ENCODE results near the gene HMCN1.

HMCN1 gene

DNA sequence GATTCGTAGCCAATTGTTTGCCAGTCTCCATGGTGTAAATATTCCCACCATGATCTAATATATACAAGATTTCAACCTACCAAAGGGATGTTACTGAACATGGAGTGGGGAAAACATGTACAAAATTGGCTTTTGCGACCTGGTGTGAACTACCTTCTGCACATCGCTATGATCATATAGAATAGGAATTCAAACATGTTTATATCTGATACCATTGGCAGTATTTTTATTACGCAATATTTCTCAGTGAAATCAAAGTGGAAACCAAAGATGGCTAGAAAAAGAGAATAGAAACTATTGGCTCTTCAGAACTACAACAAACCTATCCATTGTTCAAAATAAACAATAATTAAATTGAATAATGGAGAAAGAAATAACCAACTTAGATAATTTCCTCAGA lies 355.7 kb downstream of the HMCN1 start:
- Histone ChIP-seq H3K9me3 (ENCODE audit: control insufficient read depth, low read length) (no peaks in the 10 kb centered on the region), H3K9ac (ENCODE audit: low read length) (no peak overlapping the region), H3K4me1 (ENCODE audit: control insufficient read depth, insufficient read depth, low read length) (no peaks in the 10 kb centered on the region), H3K4me3 (ENCODE audit: low read length) (no peak overlapping the region), H3K27me3 (ENCODE audit: control insufficient read depth, insufficient read depth, low read length) (no peaks in the 10 kb centered on the region), H3K36me3 (ENCODE audit: control insufficient read depth, insufficient read depth, low read length) (no peaks in the 10 kb centered on the region)

DNA sequence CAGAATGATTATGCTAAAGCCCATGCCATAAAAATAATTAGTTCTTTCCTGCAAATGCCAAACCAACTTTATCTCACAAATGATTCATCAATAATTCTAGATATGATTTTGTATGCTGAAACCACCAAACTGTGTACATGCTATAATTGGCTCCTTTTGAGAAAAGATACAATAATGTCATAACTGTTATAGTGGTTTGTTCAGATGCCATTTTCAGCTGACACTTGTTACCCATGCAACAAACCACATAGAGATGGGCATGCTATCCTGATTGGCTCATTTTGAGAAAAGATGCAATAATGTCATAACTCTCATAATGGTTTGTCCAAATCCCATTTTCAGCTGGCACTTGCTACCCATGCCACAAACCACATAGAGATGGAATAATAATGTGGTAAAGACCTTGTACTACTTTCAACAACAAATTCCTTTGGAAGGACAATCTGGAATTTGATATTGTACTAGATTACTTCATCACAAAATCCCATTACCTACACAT lies 357.1 kb downstream of the HMCN1 start:
- no peaks in the 10 kb centered on the region for H3K4me1 ChIP-seq (ENCODE audit: control insufficient read depth, insufficient read depth, low read length)
- H3K9me3 ChIP-seq (ENCODE audit: control insufficient read depth, low read length): no peaks in the 10 kb centered on the region
- H3K4me3 ChIP-seq (ENCODE audit: low read length): no peak overlapping the region
- H3K9ac ChIP-seq (ENCODE audit: low read length): no peak overlapping the region
- H3K27me3 ChIP-seq (ENCODE audit: control insufficient read depth, insufficient read depth, low read length): no peaks in the 10 kb centered on the region
- H3K36me3 ChIP-seq (ENCODE audit: control insufficient read depth, insufficient read depth, low read length): no peaks in the 10 kb centered on the region

DNA sequence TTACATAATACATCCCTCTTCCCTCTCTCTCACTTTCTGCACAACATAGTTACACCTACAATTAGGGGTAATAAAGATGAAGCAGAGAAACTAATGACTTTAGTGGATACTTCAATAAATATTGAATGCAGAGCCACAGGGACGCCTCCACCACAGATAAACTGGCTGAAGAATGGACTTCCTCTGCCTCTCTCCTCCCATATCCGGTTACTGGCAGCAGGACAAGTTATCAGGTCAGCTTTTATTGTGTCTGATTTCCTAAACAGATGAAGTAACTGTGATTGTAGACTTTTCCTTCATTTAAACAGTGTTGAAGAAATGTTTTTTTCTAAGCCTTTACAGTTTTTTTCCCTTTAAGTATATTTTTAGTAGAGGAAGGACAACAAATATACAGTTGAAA lies 359.2 kb downstream of the HMCN1 start:
- no peak overlapping the region for H3K9ac ChIP-seq (ENCODE audit: low read length)
- no peaks in the 10 kb centered on the region for H3K4me1 ChIP-seq (ENCODE audit: control insufficient read depth, insufficient read depth, low read length)
- no peak overlapping the region for H3K4me3 ChIP-seq (ENCODE audit: low read length)
- H3K27me3 ChIP-seq (ENCODE audit: control insufficient read depth, insufficient read depth, low read length): no peaks in the 10 kb centered on the region
- no peaks in the 10 kb centered on the region for H3K9me3 ChIP-seq (ENCODE audit: control insufficient read depth, low read length)
- H3K36me3 ChIP-seq (ENCODE audit: control insufficient read depth, insufficient read depth, low read length): no peaks in the 10 kb centered on the region

DNA sequence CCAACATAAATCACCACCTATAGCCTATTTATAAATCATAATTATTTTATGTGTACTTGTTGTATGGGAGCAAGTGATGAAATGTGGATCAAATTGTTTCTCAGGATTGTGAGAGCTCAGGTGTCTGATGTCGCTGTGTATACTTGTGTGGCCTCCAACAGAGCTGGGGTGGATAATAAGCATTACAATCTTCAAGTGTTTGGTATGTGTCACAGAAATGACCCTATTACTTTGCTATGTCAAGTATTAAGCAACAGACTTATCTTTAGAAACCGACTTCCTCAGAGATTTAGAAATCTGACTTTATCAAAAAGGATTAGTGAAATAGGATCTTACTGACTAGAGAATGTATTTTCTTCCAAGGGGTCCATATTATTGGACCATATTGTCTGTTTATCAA lies 360.0 kb downstream of the HMCN1 start:
- no peak overlapping the region for H3K4me3 ChIP-seq (ENCODE audit: low read length)
- no peak overlapping the region for H3K9ac ChIP-seq (ENCODE audit: low read length)
- no peaks in the 10 kb centered on the region for H3K9me3 ChIP-seq (ENCODE audit: control insufficient read depth, low read length)
- H3K4me1 ChIP-seq (ENCODE audit: control insufficient read depth, insufficient read depth, low read length): no peaks in the 10 kb centered on the region
- H3K36me3 ChIP-seq (ENCODE audit: control insufficient read depth, insufficient read depth, low read length): no peaks in the 10 kb centered on the region
- H3K27me3 ChIP-seq (ENCODE audit: control insufficient read depth, insufficient read depth, low read length): no peaks in the 10 kb centered on the region

DNA sequence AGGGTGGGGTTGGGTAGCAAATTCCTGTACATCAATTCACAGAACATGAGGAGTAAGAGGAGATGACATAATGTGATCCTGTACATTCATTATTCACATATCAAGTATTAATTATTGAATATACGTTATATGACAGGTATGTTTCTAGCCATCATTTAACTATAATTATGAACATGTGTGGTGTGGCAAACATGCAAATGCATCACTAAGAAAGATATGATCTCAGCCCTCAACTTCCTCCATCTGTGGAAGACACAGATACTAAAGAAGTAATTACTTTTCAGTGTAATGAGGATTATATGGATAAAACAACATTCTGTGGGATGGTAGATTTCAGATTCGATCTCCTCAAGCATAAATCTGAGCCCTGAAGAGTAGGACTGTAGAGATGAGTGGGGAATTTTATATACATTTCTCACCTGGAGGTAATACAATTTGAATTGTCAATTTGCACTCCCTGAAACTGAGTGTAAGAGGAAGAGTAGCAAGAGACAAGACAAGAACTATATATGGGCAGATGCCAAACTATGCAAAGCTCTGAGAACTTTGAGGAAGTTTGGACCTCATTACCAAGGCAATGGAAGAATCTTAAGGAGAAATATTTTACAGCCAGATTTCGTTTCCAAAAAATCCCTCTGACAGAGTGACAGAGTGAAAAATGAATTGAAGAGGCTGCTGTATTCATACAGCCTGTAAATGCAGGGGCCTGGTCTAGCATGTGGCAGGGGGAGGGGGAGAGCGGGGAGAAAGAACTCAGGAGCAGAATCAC lies 365.3 kb downstream of the HMCN1 start:
- Histone ChIP-seq H3K9ac (ENCODE audit: low read length) (no peak overlapping the region), H3K36me3 (ENCODE audit: control insufficient read depth, insufficient read depth, low read length) (no peaks in the 10 kb centered on the region), H3K27me3 (ENCODE audit: control insufficient read depth, insufficient read depth, low read length) (no peaks in the 10 kb centered on the region), H3K4me1 (ENCODE audit: control insufficient read depth, insufficient read depth, low read length) (no peaks in the 10 kb centered on the region), H3K9me3 (ENCODE audit: control insufficient read depth, low read length) (no peaks in the 10 kb centered on the region), H3K4me3 (ENCODE audit: low read length) (no peak overlapping the region)

DNA sequence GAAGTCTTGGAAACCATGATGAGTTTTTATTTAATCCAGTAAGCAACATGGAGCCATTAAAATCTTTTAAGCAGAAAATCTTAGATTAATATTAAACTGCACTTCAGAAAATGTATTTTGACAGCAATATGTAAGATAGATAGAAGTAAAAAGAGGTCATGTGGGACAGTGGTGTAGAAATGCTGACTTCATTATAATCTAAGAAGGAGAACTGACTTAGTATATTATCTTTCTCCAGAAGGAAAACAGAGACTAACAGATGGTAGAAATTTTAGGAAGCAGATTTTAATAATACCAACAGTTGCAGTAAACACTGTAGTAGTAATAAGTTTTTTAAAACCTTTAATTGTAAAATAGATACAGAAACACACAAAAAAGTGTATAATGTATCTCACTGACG lies 367.9 kb downstream of the HMCN1 start:
- Histone ChIP-seq H3K4me1 (ENCODE audit: control insufficient read depth, insufficient read depth, low read length) (no peaks in the 10 kb centered on the region), H3K27me3 (ENCODE audit: control insufficient read depth, insufficient read depth, low read length) (no peaks in the 10 kb centered on the region), H3K36me3 (ENCODE audit: control insufficient read depth, insufficient read depth, low read length) (no peaks in the 10 kb centered on the region), H3K9ac (ENCODE audit: low read length) (no peak overlapping the region), H3K4me3 (ENCODE audit: low read length) (no peak overlapping the region), H3K9me3 (ENCODE audit: control insufficient read depth, low read length) (no peaks in the 10 kb centered on the region)

DNA sequence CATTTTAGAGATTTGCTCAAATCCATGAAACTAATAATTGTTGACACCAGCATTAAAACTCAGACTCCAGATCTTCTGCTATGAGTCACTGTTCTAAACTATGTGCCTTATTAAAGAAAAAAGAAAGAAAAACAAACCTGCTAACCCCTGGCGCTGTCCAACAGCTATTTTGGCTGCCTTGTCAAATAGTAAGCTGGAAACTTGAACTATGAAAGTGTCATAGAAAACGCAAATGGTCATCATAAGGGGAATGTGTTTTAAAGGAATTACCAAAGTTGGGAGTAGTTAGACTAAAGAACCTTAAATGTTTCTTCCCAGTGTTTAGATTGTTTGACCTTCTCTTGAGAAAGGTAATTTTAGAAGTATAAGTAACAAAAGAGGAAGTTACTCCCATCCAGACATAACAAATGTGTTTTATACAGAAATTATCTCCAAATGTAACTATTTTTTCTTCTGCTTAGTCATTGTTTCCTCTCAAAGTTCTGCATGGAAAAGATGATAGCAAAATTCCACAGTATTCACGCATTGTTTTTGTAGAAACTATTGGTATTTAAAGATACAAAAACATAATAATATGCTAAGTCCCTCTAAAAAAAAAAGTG lies 368.5 kb downstream of the HMCN1 start:
- no peaks in the 10 kb centered on the region for H3K36me3 ChIP-seq (ENCODE audit: control insufficient read depth, insufficient read depth, low read length)
- no peaks in the 10 kb centered on the region for H3K27me3 ChIP-seq (ENCODE audit: control insufficient read depth, insufficient read depth, low read length)
- no peaks in the 10 kb centered on the region for H3K9me3 ChIP-seq (ENCODE audit: control insufficient read depth, low read length)
- no peaks in the 10 kb centered on the region for H3K4me1 ChIP-seq (ENCODE audit: control insufficient read depth, insufficient read depth, low read length)
- H3K4me3 ChIP-seq (ENCODE audit: low read length): no peak overlapping the region
- no peak overlapping the region for H3K9ac ChIP-seq (ENCODE audit: low read length)

DNA sequence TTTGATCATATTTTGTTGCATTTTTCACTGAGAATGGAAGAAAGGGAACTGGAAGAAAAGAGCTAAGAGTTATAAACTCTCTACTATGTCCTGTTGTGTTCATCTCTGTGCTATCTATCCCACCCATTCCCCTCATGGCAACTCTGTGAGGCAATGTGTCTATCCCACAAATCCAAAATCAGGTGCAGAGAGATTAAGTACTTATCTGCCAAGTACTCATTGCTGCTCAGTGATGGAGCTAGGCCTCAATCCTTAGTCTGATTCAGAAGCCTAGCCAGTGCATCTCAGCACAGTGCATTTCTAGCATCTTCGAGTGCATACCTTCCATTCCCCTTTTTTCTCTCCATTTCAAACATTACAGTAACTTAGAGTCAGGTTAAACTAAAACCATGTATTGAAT lies 370.3 kb downstream of the HMCN1 start:
- Histone ChIP-seq H3K9me3 (ENCODE audit: control insufficient read depth, low read length) (no peaks in the 10 kb centered on the region), H3K9ac (ENCODE audit: low read length) (no peak overlapping the region), H3K27me3 (ENCODE audit: control insufficient read depth, insufficient read depth, low read length) (no peaks in the 10 kb centered on the region), H3K4me1 (ENCODE audit: control insufficient read depth, insufficient read depth, low read length) (no peaks in the 10 kb centered on the region), H3K36me3 (ENCODE audit: control insufficient read depth, insufficient read depth, low read length) (no peaks in the 10 kb centered on the region), H3K4me3 (ENCODE audit: low read length) (no peak overlapping the region)

DNA sequence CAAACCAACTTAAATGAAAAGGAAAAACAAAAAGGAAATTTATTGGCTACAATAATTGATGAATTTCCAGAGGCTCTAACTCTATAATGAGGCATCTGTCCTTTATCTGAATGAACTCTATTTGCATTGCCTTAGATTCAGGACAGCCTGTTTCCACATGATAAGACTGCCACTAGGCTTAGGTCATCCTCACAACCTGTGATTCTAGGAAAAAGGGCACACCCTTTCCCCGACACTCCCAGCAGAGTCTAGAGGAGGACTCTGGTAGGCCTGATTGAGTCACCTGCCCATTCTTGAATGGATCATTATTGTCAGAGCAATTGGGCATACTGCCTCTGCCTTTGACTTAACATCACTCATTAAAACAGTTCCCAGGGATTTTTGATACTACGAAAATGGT lies 378.1 kb downstream of the HMCN1 start:
- H3K27me3 ChIP-seq (ENCODE audit: control insufficient read depth, insufficient read depth, low read length): no peaks in the 10 kb centered on the region
- H3K36me3 ChIP-seq (ENCODE audit: control insufficient read depth, insufficient read depth, low read length): no peaks in the 10 kb centered on the region
- no peaks in the 10 kb centered on the region for H3K4me1 ChIP-seq (ENCODE audit: control insufficient read depth, insufficient read depth, low read length)
- H3K9ac ChIP-seq (ENCODE audit: low read length): no peak overlapping the region
- no peaks in the 10 kb centered on the region for H3K9me3 ChIP-seq (ENCODE audit: control insufficient read depth, low read length)
- no peak overlapping the region for H3K4me3 ChIP-seq (ENCODE audit: low read length)

DNA sequence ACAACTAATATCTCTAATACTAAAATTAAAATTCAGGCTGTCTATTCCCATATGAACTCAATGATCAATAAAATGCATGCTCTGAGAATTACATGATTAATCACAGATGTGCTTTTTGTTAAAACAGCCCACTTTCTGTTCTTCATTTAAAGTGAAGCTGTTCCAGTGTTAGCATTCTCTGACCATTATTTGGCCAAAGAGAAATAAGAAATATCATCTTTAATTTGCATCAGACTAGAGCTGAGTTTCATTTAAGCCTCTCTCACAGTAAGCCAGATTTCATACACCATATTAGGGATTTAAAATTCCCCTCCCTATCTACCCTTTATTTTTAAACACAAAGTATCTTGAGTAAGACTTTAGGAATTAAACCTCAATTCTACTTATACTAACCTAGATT lies 379.3 kb downstream of the HMCN1 start:
- Histone ChIP-seq H3K27me3 (ENCODE audit: control insufficient read depth, insufficient read depth, low read length) (no peaks in the 10 kb centered on the region), H3K9ac (ENCODE audit: low read length) (no peak overlapping the region), H3K4me1 (ENCODE audit: control insufficient read depth, insufficient read depth, low read length) (no peaks in the 10 kb centered on the region), H3K36me3 (ENCODE audit: control insufficient read depth, insufficient read depth, low read length) (no peaks in the 10 kb centered on the region), H3K9me3 (ENCODE audit: control insufficient read depth, low read length) (no peaks in the 10 kb centered on the region), H3K4me3 (ENCODE audit: low read length) (no peak overlapping the region)

DNA sequence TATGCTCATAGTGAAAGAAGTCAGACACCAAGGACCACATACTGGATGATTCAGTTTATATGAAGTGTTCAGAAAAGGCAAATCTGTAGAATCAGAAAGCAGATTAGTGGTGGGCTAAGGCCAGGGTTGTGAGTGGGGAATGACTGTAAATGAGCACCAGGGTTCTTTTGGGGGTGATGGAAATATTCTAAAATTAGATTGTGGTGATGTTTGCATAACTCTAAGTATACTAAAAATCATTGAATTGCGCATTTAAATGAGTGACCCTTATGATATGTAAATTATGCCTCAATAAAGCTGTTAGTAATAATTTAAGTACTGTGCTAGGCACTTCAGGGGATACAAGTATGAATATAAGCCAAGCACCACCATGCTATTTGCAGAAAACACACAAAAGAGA lies 384.5 kb downstream of the HMCN1 start:
- Histone ChIP-seq H3K27me3 (ENCODE audit: control insufficient read depth, insufficient read depth, low read length) (no peaks in the 10 kb centered on the region), H3K4me3 (ENCODE audit: low read length) (no peak overlapping the region), H3K9me3 (ENCODE audit: control insufficient read depth, low read length) (no peaks in the 10 kb centered on the region), H3K36me3 (ENCODE audit: control insufficient read depth, insufficient read depth, low read length) (no peaks in the 10 kb centered on the region), H3K9ac (ENCODE audit: low read length) (no peak overlapping the region), H3K4me1 (ENCODE audit: control insufficient read depth, insufficient read depth, low read length) (no peaks in the 10 kb centered on the region)

DNA sequence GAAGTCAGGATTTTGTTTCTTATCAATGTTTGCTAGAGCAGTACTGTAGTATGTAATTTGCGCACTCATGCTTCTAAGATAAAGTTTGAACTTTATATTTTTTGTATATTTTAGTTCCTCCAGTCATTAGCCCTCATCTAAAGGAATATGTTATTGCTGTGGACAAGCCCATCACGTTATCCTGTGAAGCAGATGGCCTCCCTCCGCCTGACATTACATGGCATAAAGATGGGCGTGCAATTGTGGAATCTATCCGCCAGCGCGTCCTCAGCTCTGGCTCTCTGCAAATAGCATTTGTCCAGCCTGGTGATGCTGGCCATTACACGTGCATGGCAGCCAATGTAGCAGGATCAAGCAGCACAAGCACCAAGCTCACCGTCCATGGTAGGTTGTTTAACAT lies 388.6 kb downstream of the HMCN1 start:
- Histone ChIP-seq H3K27me3 (ENCODE audit: control insufficient read depth, insufficient read depth, low read length) (no peaks in the 10 kb centered on the region), H3K4me3 (ENCODE audit: low read length) (no peak overlapping the region), H3K9me3 (ENCODE audit: control insufficient read depth, low read length) (no peaks in the 10 kb centered on the region), H3K36me3 (ENCODE audit: control insufficient read depth, insufficient read depth, low read length) (no peaks in the 10 kb centered on the region), H3K9ac (ENCODE audit: low read length) (no peak overlapping the region), H3K4me1 (ENCODE audit: control insufficient read depth, insufficient read depth, low read length) (no peaks in the 10 kb centered on the region)
